VCaP (cell line): Measurements from ENCODE around the gene CKLF.
A peak's percentile ranks its signal among the peaks of the same experiment; 100 is the strongest.

Experiments
- H3K27ac ChIP-seq: fragments of 450-650 bp; 2 replicates; pipeline ENCODE4 v1.5.1; 2017
- TF ChIP-seq, protein P1 (sequence below): fragments of 450-650 bp; conservative IDR thresholded peaks from 2 replicates; pipeline ENCODE4 v1.5.1; 2017; ENCODE audit warnings: mild to moderate bottlenecking, moderate library complexity

CKLF gene

GRCh38 chr16:66515596-66516508 is 36.5 kb upstream of the CKLF start:
- TF ChIP-seq, protein P1, sequence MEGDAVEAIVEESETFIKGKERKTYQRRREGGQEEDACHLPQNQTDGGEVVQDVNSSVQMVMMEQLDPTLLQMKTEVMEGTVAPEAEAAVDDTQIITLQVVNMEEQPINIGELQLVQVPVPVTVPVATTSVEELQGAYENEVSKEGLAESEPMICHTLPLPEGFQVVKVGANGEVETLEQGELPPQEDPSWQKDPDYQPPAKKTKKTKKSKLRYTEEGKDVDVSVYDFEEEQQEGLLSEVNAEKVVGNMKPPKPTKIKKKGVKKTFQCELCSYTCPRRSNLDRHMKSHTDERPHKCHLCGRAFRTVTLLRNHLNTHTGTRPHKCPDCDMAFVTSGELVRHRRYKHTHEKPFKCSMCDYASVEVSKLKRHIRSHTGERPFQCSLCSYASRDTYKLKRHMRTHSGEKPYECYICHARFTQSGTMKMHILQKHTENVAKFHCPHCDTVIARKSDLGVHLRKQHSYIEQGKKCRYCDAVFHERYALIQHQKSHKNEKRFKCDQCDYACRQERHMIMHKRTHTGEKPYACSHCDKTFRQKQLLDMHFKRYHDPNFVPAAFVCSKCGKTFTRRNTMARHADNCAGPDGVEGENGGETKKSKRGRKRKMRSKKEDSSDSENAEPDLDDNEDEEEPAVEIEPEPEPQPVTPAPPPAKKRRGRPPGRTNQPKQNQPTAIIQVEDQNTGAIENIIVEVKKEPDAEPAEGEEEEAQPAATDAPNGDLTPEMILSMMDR, result 0 out of 2 replicates have a peak, but pooled peaks have one; percentile 5
- H3K27ac ChIP-seq, result peak overlapping the region; percentile 98

DNA sequence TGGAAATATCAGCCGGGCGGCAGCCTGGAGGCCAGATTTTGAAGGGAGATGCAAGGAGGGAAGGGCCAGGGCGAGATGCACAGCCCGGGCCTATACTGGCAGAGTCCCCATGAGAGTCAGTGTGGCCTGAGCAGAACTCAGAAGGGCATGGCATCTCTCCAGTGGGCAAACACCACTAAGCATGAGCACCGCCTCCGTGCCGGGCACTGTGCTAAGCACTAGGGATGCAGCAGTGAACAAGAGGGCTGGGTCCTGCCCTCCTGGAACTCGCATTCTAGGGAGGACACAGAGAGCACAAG is 35.9 kb upstream of the CKLF start:
- TF ChIP-seq, protein P1, result no peak
- peak overlapping the region; percentile 98 for H3K27ac ChIP-seq

- TF ChIP-seq, protein P1, result no peak
Measured at GRCh38 chr16:66516808-66517585, 35.4 kb upstream of the CKLF start.

GRCh38 chr16:66517586-66518263 is 34.7 kb upstream of the CKLF start:
- TF ChIP-seq, protein P1, result no peak
- peak overlapping the region; percentile 98 for H3K27ac ChIP-seq

More at GRCh38 chr16:66516808-66517585, 35.4 kb upstream of the CKLF start:
- H3K27ac ChIP-seq, result peak overlapping the region; percentile 98

GRCh38 chr16:66519482-66520373 is 32.6 kb upstream of the CKLF start:
- H3K27ac ChIP-seq, result peak overlapping the region; percentile 98; the same call in 1 of the 2 replicates
- TF ChIP-seq, protein P1, result no peak

DNA sequence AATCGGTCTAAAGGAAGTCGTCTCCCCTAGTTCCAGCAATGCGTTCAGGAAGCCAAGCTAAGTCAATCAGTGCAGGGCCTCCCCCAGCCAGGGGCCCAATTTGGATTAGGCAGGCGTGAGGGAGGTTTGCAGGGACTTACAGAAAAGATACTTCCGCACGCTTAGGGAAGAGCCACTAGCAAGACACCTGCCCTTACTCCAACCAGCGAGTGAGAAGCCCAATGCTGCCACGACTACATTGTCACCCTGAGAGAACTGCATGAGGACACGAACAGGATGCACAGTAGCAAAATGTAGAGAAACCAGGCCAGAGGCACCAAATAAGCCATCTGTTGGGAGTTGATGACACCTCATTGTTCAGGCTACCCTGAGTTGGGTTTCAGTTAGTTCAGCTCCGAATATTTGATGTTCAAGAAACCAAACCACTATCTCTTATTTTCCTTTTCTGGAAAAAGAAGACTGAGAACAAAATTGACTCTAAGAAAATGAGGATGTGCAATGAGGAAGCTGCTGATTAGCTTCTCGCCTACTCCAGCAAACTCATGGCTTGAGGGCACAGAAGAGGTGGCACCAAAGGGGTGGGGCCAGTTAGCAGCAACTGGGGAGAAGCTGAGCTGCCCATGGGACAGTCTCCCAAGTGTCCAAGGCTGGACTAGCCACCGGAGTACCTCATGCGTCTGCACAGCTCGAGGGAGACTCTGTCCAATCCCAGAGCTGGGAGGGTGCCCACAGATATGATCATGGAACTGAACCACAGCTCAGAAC is 31.8 kb upstream of the CKLF start:
- TF ChIP-seq, protein P1, result no peak
- no peak overlapping the region for H3K27ac ChIP-seq
